Liver (tissue), 3 donors: Measurements from ENCODE around the gene PLXDC1.

Experiments
- EGR1 ChIP-seq, 2 donors: IDR thresholded peaks; 2 replicates each; pipeline ENCODE4 v1.6.1; 2016 to 2018; ENCODE audit warnings: antibody characterized with exemption in 2 of 2, low read depth in 2 of 2
- FOXA1 ChIP-seq: IDR thresholded peaks from 2 replicates; pipeline ENCODE4 v1.6.1; 2016; ENCODE audit warnings: antibody characterized with exemption
- FOXA2 ChIP-seq: IDR thresholded peaks from 2 replicates; pipeline ENCODE4 v1.6.1; 2016; ENCODE audit warnings: antibody characterized with exemption
- GABPA ChIP-seq, 2 donors: IDR thresholded peaks in 1 of 2; conservative IDR thresholded peaks in 1 of 2; 2 replicates each; pipeline ENCODE4 v1.6.1; 2016; ENCODE audit warnings: antibody characterized with exemption in 2 of 2, mild to moderate bottlenecking in 1 of 2, moderate library complexity in 1 of 2
- JUND ChIP-seq, 2 donors: IDR thresholded peaks; 2 replicates each; pipeline ENCODE4 v1.6.1; 2016; ENCODE audit warnings: antibody characterized with exemption in 2 of 2
- NR2F2 ChIP-seq: IDR thresholded peaks from 2 replicates; pipeline ENCODE4 v1.6.1; 2016; ENCODE audit warnings: antibody characterized with exemption
- RAD21 ChIP-seq, 2 donors: IDR thresholded peaks; 2 replicates each; pipeline ENCODE4 v1.6.1; 2016; ENCODE audit warnings: antibody characterized with exemption in 2 of 2, mild to moderate bottlenecking in 2 of 2
- RXRA ChIP-seq, 2 donors: IDR thresholded peaks; 2 replicates each; pipeline ENCODE4 v1.6.1; 2017 to 2018; ENCODE audit warnings: antibody characterized with exemption in 2 of 2, mild to moderate bottlenecking in 1 of 2
- TAF1 ChIP-seq: conservative IDR thresholded peaks from 2 replicates; pipeline ENCODE4 v1.6.1; 2016; ENCODE audit warnings: antibody characterized with exemption, mild to moderate bottlenecking
- YY1 ChIP-seq: IDR thresholded peaks from 2 replicates; pipeline ENCODE4 v1.6.1; 2016; ENCODE audit warnings: antibody characterized with exemption, mild to moderate bottlenecking
- TF ChIP-seq, protein P1 (sequence below): IDR thresholded peaks from 2 replicates; pipeline ENCODE4 v1.6.1; 2016; ENCODE audit warnings: antibody characterized with exemption, mild to moderate bottlenecking
- TF ChIP-seq, protein P2 (sequence below): fragments of 150-350 bp; IDR thresholded peaks from 2 replicates; pipeline ENCODE4 v1.5.1; 2017; ENCODE audit warnings: improper control_type of control experiment, low read depth, low read length; ENCODE audit not compliant: missing input control
- TF ChIP-seq, protein P3 (sequence below): IDR thresholded peaks from 2 replicates; pipeline ENCODE4 v1.6.1; 2016; ENCODE audit warnings: antibody characterized with exemption
- TF ChIP-seq, protein P4 (sequence below): IDR thresholded peaks from 2 replicates; pipeline ENCODE4 v1.6.1; 2016; ENCODE audit warnings: antibody characterized with exemption
- donor health status: healthy.
- donor health status: healthy.

DNA sequence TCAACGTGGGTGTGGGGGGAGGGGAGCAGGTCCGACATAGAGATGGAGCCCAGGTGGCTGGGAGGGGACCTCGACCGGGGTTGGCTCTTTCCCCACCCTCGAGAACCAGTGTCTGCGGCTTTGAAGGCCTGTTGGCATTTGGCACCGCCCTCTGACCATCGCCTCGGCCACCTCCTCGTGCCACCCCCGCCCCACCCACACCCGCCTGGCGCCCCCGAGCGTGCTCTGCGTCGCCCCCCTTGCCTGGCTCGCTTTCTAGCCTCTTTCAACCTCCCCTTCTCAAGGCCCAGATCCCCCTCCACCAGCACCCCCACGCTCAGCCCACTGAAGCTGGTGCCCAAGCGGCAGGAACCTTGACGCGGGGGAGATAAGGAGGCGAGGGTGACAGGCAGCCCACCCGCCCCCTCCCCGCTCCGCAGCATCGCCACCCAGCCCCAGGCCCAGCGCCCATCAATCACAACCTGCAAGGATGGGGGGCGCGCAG lies 45.4 kb upstream of the PLXDC1 start:
- no peak for TF ChIP-seq RAD21 (IDR thresholded peaks at IDR 0.05)
- TF ChIP-seq, protein P1, sequence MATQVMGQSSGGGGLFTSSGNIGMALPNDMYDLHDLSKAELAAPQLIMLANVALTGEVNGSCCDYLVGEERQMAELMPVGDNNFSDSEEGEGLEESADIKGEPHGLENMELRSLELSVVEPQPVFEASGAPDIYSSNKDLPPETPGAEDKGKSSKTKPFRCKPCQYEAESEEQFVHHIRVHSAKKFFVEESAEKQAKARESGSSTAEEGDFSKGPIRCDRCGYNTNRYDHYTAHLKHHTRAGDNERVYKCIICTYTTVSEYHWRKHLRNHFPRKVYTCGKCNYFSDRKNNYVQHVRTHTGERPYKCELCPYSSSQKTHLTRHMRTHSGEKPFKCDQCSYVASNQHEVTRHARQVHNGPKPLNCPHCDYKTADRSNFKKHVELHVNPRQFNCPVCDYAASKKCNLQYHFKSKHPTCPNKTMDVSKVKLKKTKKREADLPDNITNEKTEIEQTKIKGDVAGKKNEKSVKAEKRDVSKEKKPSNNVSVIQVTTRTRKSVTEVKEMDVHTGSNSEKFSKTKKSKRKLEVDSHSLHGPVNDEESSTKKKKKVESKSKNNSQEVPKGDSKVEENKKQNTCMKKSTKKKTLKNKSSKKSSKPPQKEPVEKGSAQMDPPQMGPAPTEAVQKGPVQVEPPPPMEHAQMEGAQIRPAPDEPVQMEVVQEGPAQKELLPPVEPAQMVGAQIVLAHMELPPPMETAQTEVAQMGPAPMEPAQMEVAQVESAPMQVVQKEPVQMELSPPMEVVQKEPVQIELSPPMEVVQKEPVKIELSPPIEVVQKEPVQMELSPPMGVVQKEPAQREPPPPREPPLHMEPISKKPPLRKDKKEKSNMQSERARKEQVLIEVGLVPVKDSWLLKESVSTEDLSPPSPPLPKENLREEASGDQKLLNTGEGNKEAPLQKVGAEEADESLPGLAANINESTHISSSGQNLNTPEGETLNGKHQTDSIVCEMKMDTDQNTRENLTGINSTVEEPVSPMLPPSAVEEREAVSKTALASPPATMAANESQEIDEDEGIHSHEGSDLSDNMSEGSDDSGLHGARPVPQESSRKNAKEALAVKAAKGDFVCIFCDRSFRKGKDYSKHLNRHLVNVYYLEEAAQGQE = no peak
- no peak for TF ChIP-seq EGR1 (IDR thresholded peaks at IDR 0.05; ENCODE audit: low read depth in 2 of 2)
- TF ChIP-seq, protein P2, sequence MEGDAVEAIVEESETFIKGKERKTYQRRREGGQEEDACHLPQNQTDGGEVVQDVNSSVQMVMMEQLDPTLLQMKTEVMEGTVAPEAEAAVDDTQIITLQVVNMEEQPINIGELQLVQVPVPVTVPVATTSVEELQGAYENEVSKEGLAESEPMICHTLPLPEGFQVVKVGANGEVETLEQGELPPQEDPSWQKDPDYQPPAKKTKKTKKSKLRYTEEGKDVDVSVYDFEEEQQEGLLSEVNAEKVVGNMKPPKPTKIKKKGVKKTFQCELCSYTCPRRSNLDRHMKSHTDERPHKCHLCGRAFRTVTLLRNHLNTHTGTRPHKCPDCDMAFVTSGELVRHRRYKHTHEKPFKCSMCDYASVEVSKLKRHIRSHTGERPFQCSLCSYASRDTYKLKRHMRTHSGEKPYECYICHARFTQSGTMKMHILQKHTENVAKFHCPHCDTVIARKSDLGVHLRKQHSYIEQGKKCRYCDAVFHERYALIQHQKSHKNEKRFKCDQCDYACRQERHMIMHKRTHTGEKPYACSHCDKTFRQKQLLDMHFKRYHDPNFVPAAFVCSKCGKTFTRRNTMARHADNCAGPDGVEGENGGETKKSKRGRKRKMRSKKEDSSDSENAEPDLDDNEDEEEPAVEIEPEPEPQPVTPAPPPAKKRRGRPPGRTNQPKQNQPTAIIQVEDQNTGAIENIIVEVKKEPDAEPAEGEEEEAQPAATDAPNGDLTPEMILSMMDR = no peak
- no peak for TF ChIP-seq JUND (IDR thresholded peaks at IDR 0.05)
- no peak for TF ChIP-seq GABPA (IDR thresholded peaks at IDR 0.05 in 1 of 2, conservative IDR thresholded peaks at IDR 0.05 in 1 of 2)
- no peak for TF ChIP-seq RXRA (IDR thresholded peaks at IDR 0.05)
- TF ChIP-seq TAF1 = no peak
- TF ChIP-seq, protein P3, sequence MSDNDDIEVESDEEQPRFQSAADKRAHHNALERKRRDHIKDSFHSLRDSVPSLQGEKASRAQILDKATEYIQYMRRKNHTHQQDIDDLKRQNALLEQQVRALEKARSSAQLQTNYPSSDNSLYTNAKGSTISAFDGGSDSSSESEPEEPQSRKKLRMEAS = no peak
- TF ChIP-seq, protein P4, sequence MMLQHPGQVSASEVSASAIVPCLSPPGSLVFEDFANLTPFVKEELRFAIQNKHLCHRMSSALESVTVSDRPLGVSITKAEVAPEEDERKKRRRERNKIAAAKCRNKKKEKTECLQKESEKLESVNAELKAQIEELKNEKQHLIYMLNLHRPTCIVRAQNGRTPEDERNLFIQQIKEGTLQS = no peak
- TF ChIP-seq YY1 = no peak
- no peak for TF ChIP-seq FOXA1
- TF ChIP-seq FOXA2 = no peak
- TF ChIP-seq NR2F2 = no peak
